ENCODE results near the gene LIPH.
"Not testable (repeated sequence)": the region's sequence is repeated elsewhere in the genome, so short reads cannot be mapped to it uniquely, and the experiment has no call there.

The LIPH gene

DNA sequence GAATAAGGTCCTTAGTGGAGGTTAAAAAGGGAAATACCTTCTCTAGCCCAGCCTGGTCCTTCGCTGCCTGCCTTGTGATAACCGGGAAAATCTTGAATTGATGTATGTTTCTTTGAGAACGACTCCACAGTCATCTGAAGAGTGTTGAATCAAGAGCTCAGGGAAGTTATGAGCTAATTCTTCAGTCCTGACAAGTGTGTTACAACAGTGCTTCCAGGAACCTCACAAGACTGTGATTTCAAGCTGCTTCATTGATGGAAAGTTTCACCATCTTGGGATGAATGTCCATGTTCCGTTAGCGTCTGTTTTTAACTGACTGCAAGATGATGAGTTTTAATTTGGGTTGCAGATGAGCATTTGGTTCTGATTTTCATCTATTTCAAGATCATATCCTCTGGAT is 66.0 kb downstream of the LIPH start:
- no peak for DNase-seq (ENCODE audit: low spot score)

DNA sequence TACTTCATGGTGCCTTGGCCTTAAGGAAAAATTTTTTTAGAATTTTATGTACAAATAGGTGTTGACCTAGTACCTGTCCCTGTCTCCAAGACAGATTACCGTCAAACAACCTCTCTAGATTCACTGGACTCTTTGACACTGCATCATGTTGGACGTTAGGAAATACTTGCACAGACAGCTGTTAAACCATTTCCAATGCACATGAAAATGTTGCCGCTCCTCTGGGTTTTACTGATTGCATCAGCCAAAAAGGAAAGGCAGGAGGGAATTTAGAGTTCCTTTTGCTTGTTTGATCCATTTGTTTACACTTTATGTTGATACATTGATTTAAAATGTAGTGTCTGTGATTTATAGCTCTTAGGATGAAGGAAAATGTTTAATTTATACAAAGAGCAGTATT is 68.1 kb downstream of the LIPH start:
- no peak for DNase-seq (ENCODE audit: low spot score)

- DNase-seq (ENCODE audit: low spot score): no peak
Measured at GRCh38 chr3:185479373-185479945, 72.9 kb downstream of the LIPH start.

GRCh38 chr3:185477316-185477715 is 75.1 kb downstream of the LIPH start:
- no peak for DNase-seq (ENCODE audit: low spot score)

GRCh38 chr3:185474922-185475321 is 77.5 kb downstream of the LIPH start:
- not testable (repeated sequence) for DNase-seq (ENCODE audit: low spot score)

DNA sequence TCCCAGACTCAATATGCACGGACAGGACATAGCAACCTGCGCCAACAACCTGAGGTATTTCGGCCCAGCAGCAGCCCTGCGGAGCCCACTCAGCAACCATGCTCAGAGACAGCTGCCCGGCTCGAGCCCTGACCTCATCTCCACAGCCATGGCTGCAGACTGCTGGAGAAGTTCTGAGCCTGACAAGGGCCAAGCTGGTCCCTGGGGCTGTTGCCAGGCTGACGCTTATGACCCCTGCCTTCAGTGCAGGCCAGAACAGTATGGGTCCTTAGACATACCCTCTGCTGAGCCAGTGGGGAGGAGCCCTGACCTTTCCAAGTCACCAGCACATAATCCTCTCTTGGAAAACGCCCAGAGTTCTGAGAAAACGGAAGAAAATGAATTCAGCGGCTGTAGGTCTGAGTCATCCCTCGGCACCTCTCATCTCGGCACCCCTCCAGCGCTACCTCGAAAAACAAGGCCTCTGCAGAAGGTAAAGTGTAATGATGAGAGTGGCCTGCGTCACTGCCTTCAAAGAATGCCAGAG is 79.0 kb downstream of the LIPH start:
- no peak for DNase-seq (ENCODE audit: low spot score)

- no peak for DNase-seq (ENCODE audit: low spot score)
Measured at GRCh38 chr3:185470323-185470722, 82.1 kb downstream of the LIPH start.

DNA sequence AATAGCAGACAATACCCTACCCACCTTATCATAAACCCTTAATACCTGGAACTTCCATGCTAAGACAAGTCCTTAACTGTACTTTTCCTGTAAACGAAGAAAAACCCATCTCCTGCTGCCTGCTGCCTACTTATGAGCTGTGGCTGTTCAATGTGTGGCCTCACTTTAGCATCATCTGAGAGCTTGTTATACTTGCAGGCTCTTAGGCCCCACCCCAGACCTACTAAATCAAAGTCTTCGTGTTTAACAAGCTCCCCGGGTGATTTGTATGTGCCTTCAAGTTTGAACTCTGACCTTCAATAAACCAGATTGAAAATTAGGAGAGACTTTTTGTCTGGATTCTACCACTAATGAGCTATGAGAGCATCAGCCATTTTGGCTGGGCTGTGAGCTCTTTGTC is 82.8 kb downstream of the LIPH start:
- no peak for DNase-seq (ENCODE audit: low spot score)

GRCh38 chr3:185466123-185466522 is 86.3 kb downstream of the LIPH start:
- not testable (repeated sequence) for DNase-seq (ENCODE audit: low spot score)

GRCh38 chr3:185465471-185465870 is 86.9 kb downstream of the LIPH start:
- DNase-seq (ENCODE audit: low spot score): no peak

GRCh38 chr3:185460719-185461350 is 91.6 kb downstream of the LIPH start:
- DNase-seq (ENCODE audit: low spot score): no peak

GRCh38 chr3:185460309-185460708 is 92.1 kb downstream of the LIPH start:
- no peak for DNase-seq (ENCODE audit: low spot score)

GRCh38 chr3:185457376-185457775 is 95.0 kb downstream of the LIPH start:
- no peak for DNase-seq (ENCODE audit: low spot score)
